HUES48 (cell line): ENCODE data around the gene CDS2.
"Not testable (repeated sequence)": the region's sequence is repeated elsewhere in the genome, so short reads cannot be mapped to it uniquely, and the experiment has no call there.

Experiments used
- H3K27ac ChIP-seq: one replicate; pipeline ENCODE4 v1.7.0; 2013; ENCODE audit warnings: low read depth, low read length, inconsistent platforms
- H3K27me3 ChIP-seq: 2 replicates; pipeline ENCODE4 v1.6.1; 2013; ENCODE audit warnings: mild to moderate bottlenecking, low read length; ENCODE audit not compliant: control insufficient read depth, insufficient read depth
- H3K36me3 ChIP-seq: 2 replicates; pipeline ENCODE4 v1.6.1; 2013; ENCODE audit warnings: low read length; ENCODE audit not compliant: control insufficient read depth, insufficient read depth
- H3K4me1 ChIP-seq: 2 replicates; pipeline ENCODE4 v1.6.1; 2013; ENCODE audit warnings: mild to moderate bottlenecking, low read length; ENCODE audit not compliant: control insufficient read depth, insufficient read depth
- H3K4me3 ChIP-seq: 2 replicates; pipeline ENCODE4 v1.5.1; 2013; ENCODE audit warnings: mild to moderate bottlenecking, low read depth, low read length
- H3K9ac ChIP-seq: 2 replicates; pipeline ENCODE4 v1.6.1; 2013; ENCODE audit warnings: mild to moderate bottlenecking, low read depth, low read length, moderate library complexity
- H3K9me3 ChIP-seq: 2 replicates; pipeline ENCODE4 v1.6.1; 2013; ENCODE audit warnings: low read length; ENCODE audit not compliant: control insufficient read depth, insufficient read depth

Gene CDS2

DNA sequence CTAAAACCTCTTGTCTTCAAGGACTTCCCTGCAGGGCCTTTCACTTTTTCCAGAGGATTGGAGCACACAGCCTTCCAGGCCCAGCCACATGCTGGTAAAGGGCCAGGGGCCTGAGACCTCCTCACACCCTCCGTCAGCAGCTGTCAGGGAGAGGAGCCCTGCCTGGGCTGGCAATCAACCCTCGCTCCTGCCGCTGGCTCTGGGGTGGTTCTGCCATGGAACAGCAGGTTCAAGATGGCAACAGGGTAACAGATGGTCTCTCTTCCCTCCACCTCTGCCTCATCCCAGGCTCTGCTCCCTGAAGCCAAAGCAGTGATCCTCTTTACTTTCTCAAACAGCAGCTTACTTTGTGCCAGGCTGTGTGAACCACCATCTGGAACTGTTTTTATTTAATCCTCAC, 30.9 kb upstream of the CDS2 start:
- no peak overlapping the region for H3K27ac ChIP-seq
- no peak overlapping the region for H3K4me3 ChIP-seq
- H3K9me3 ChIP-seq: no peaks in the 10 kb centered on the region
- H3K9ac ChIP-seq: no peak overlapping the region
- no peaks in the 10 kb centered on the region for H3K4me1 ChIP-seq
- H3K27me3 ChIP-seq: no peaks in the 10 kb centered on the region
- peaks cover 48% of the 10 kb centered on the region for H3K36me3 ChIP-seq

DNA sequence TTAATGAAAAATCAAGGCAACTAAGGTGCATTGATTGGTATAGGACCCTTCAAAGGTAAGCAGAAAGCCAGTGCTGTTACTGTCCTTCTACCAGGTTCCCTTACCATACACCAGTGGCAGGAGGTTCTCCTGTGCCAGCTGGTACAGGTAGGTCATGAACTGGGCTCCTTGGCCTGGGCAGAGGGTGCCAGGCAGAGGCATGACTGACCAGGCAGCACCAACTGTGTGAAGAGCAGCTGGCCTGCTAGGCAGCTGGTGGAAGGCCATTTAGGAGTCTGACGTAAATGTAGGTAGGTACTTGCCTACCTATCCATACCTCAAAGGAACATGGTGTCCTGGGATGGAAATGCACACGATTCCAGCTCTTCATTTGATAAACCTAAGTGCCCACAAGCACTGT, 30.3 kb upstream of the CDS2 start:
- H3K27me3 ChIP-seq: no peaks in the 10 kb centered on the region
- H3K4me1 ChIP-seq: no peaks in the 10 kb centered on the region
- H3K27ac ChIP-seq: no peak overlapping the region
- H3K36me3 ChIP-seq: peaks cover 51% of the 10 kb centered on the region
- H3K9ac ChIP-seq: no peak overlapping the region
- H3K4me3 ChIP-seq: no peak overlapping the region
- no peaks in the 10 kb centered on the region for H3K9me3 ChIP-seq

DNA sequence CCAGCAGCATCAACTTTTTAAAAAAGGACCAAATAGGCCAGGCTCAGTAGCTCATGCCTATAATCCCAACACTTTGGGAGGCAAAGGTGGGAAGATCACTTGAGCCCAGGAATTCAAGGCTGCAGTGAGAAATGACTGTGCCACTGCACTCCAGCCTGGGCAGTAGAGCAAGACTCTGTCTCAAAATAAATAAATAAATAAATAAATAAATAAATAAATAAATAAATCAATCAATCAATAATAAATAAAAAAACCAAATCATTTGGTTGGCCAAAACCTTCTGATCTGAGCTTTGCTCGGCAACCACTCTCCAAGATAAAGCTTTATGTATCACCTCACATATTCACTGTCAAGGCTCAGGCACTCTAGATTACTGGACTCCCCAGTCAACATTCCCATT, 27.8 kb upstream of the CDS2 start:
- H3K36me3 ChIP-seq: peaks cover 67% of the 10 kb centered on the region
- not testable (repeated sequence) for H3K9ac ChIP-seq, H3K4me3 ChIP-seq, H3K27me3 ChIP-seq, H3K9me3 ChIP-seq, H3K4me1 ChIP-seq, H3K27ac ChIP-seq

DNA sequence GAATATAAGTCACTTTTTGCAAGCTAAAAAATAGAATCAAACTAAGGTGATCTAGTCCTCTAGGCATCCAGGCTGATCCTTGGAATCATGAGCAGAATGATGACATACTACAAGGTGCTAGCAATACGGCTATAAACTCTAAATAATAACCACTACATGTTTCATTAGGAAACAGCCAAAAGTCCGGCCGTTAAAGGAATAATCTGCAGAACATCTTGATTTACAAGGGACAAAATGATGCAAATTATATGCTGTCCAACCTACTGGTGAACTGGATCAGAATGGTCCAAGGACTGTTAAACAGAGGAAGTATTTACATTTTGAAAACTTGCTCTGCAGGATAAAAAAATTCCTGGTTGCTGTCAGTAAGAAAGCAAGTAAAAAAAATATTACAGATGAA, 26.9 kb upstream of the CDS2 start:
- H3K4me1 ChIP-seq, H3K9ac ChIP-seq, H3K9me3 ChIP-seq, H3K27me3 ChIP-seq, H3K27ac ChIP-seq, H3K4me3 ChIP-seq: not testable (repeated sequence)
- H3K36me3 ChIP-seq: peaks cover 76% of the 10 kb centered on the region

DNA sequence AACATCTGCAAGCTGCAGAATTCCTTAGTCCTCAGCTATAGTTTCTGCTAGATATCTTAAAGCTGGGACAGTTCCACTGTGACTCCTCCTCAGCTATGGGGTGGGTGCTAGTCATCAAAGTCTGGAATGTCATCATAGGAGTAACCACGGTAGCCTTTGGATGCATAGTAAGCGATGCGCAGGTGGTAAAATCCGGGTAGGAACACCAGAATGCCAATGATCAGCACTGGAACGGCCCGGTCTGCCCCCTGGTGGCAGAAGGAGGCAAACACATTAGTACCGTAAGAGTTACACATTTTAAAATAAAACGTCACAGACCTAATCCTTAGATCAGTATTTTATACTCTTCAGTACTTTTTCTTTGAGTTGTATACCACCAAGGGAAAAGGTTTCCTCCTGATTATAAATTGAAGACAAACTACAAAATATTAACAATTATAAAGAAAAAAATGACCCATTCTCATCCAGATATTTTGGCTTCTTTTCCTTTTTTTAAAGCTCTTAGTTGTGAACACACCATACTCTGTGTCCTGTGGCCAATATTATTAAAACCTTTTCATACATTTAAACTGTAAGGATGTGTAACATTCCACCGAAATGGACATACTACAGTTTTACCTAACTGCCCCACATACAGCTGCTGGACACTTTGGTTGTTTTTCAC, 26.0 kb upstream of the CDS2 start:
- Histone ChIP-seq H3K27ac (no peak overlapping the region), H3K36me3 (peaks cover 85% of the 10 kb centered on the region)

DNA sequence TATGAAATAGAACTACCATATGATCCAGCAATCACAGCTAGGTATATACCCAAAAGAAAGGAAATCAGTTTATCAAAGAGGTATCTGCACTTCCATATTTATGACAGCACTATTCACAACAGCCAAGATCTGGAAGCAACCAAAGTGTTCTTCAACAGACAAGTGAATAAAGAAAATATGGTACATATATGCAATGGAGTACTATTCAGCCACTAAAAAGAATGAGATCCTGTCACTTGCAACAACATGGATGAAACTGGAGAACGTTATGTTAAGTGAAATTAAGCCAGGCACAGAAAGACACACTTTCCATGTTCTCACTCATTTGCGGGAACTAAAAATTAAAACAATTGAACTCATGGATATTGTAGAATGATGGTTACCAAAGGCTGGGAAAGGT, 22.3 kb upstream of the CDS2 start:
- H3K27ac ChIP-seq: no peak overlapping the region
- no peaks in the 10 kb centered on the region for H3K27me3 ChIP-seq
- H3K9me3 ChIP-seq: no peaks in the 10 kb centered on the region
- H3K4me3 ChIP-seq: no peak overlapping the region
- no peak overlapping the region for H3K9ac ChIP-seq
- peaks cover 95% of the 10 kb centered on the region for H3K36me3 ChIP-seq
- H3K4me1 ChIP-seq: no peaks in the 10 kb centered on the region

More for the DNA sequence above, 26.0 kb upstream of the CDS2 start:
- Histone ChIP-seq H3K4me1 (no peaks in the 10 kb centered on the region), H3K27me3 (no peaks in the 10 kb centered on the region), H3K9me3 (no peaks in the 10 kb centered on the region), H3K9ac (no peak overlapping the region), H3K4me3 (no peak overlapping the region)

DNA sequence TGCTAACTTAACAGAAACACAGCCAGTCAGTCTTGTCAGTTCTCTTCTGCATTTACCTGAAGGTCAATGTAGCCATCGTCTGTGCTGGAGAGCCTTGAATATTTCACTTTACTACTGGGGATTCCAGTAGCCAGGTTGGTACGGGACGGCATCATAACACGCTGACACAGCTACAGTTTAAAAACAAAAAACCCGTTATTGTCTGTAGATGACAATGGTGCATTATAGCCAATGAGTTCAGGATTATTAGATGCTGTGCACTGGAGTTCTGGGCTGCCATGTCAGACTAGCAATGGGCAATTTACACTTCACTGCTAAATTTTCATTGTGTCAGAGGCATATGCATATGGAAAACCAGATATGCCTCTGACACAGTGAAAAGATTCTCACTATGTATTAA, 17.5 kb upstream of the CDS2 start:
- Histone ChIP-seq H3K27ac (no peak overlapping the region), H3K9ac (no peak overlapping the region), H3K4me3 (no peak overlapping the region), H3K27me3 (no peaks in the 10 kb centered on the region), H3K4me1 (no peaks in the 10 kb centered on the region), H3K9me3 (no peaks in the 10 kb centered on the region), H3K36me3 (peaks cover 66% of the 10 kb centered on the region)

DNA sequence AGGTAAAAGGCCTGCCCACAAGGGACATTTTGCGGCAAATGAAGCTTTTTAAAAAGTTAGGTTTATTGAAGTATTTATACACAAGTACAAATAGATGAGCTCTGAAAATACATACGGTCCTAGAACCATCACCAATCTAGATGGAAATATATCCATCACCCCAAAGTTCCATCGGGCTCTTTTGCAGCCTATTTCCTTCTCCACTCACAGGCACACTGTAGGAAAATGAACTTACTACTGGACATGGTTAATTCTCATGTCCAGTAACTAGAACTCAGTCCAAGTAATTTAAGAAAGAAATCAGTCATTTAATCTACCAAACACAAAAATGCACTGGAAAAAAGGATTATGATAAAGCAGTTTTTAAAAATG, 13.2 kb upstream of the CDS2 start:
- Histone ChIP-seq H3K36me3 (peaks cover 68% of the 10 kb centered on the region), H3K9me3 (no peaks in the 10 kb centered on the region), H3K4me1 (peaks cover 12% of the 10 kb centered on the region), H3K9ac (peak overlapping the region; percentile 77), H3K27me3 (no peaks in the 10 kb centered on the region), H3K4me3 (peak overlapping the region; percentile 99), H3K27ac (peak overlapping the region; percentile 97)

DNA sequence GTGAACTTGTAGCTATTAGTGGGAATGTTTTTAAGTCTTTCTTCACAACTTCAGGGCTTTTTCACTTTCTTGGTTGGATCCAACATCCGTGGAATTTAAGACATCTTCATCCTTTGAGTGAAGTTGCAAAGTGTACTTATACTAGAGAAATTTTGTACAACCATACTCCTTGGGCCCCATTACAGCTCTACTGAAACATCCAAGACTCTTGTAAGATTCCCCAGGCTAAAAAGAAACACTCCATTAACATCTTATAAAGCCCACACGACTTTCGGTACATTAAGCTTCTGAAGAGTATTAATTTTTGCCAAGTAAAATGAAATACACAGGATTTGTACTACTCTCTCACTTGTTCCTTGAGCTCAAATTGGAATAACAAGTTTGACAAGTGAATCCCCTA, 12.4 kb upstream of the CDS2 start:
- Histone ChIP-seq H3K4me3 (no peak overlapping the region), H3K4me1 (peaks cover 12% of the 10 kb centered on the region), H3K27me3 (no peaks in the 10 kb centered on the region), H3K36me3 (peaks cover 63% of the 10 kb centered on the region), H3K27ac (no peak overlapping the region), H3K9me3 (no peaks in the 10 kb centered on the region), H3K9ac (no peak overlapping the region)

DNA sequence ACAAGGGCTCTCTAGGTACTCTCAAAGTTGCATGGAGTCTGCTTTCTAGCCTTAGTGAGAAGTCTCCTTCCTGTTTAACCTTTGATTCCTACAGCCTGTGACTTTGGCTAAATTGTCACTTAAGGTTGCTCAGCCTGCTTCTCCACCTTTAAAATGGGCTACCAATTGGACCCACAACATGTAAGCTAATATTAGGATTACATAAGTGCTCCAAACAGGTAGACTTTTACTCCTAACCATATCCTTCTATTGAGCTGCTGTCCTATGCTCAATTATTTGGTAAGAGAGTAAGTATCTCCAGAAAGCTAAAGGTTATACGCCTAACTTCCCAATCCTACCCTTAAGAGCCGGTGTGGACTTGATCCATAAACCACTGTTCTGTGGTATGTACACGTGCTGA, 9.9 kb upstream of the CDS2 start:
- H3K4me3 ChIP-seq: peak overlapping the region; percentile 94; the same call in 1 of the 2 replicates
- H3K9me3 ChIP-seq: no peaks in the 10 kb centered on the region
- no peak overlapping the region for H3K9ac ChIP-seq
- H3K27ac ChIP-seq: no peak overlapping the region
- peaks cover 49% of the 10 kb centered on the region for H3K36me3 ChIP-seq
- H3K4me1 ChIP-seq: peaks cover 15% of the 10 kb centered on the region
- H3K27me3 ChIP-seq: no peaks in the 10 kb centered on the region

DNA sequence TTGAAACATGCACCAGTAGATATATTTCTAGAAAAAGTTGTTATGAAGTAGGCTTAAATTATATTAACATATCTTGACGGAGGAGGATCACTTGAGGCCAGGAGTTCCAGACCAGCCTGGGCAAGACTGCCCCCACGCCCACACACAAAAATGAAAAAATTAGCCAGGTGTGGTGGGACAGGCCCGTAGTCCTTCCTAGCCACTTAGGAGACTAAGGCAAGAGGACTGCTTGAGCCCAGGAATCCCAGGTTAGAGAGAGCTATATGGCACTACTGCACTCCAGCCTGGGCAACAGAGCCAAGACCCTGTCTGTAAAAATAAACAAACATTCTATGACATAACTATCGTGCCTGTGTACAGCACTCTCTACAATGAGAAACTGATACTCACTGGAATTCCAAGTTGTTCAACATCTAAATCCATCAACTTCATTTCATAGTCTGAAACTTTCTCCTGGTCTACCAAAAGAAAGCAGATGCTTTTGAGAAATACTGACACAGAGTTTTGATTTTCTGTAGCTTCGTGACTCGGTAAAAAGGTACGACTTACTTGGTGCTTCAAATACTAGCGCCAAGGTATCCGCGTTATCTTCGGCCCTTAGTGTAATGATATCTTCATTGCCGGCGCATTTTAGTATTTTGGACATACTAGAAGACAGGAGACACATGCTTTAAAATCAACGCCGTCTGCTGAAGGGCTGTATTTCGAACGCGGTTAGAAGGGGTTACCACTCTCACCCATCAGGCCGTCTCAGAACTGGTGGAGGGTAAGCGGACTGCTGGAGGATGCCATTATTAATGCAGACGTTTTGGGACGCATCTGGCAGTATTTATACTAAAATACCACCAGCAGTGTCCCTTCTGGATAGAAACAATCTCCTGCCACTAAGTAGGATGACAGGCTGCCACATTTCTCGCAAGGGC, 8.3 kb upstream of the CDS2 start:
- Histone ChIP-seq H3K27ac (peak overlapping the region; percentile 96), H3K4me3 (peak overlapping the region; percentile 94), H3K4me1 (peaks cover 21% of the 10 kb centered on the region)

More for the DNA sequence above, 8.3 kb upstream of the CDS2 start:
- Histone ChIP-seq H3K36me3 (peaks cover 49% of the 10 kb centered on the region), H3K9me3 (no peaks in the 10 kb centered on the region), H3K27me3 (no peaks in the 10 kb centered on the region), H3K9ac (peak overlapping the region; percentile 99)
